OCI-LY7 (cell line): Measurements from ENCODE around the gene BORA.
"Not testable (repeated sequence)": the region's sequence is repeated elsewhere in the genome, so short reads cannot be mapped to it uniquely, and the experiment has no call there.

Experiments
- EZH2phosphoT487 ChIP-seq: fragments of 200-600 bp; sonication (generic); IDR thresholded peaks from 2 replicates; pipeline ENCODE4 v1.6.1; 2018; ENCODE audit warnings: low read depth, borderline replicate concordance, mild to moderate bottlenecking, mixed run types, antibody characterized with exemption, low read length, moderate library complexity, mixed read lengths
- TF ChIP-seq, protein P1 (sequence below): fragments of 200-600 bp; sonication (generic); conservative IDR thresholded peaks from 2 replicates; pipeline ENCODE4 v1.5.1; 2014; ENCODE audit warnings: mild to moderate bottlenecking, antibody characterized with exemption, low read length, moderate library complexity, mixed read lengths

GRCh38 chr13:72726185-72726584 is 1.5 kb upstream of the BORA start:
- not testable (repeated sequence) for TF ChIP-seq EZH2phosphoT487
- TF ChIP-seq, protein P1, sequence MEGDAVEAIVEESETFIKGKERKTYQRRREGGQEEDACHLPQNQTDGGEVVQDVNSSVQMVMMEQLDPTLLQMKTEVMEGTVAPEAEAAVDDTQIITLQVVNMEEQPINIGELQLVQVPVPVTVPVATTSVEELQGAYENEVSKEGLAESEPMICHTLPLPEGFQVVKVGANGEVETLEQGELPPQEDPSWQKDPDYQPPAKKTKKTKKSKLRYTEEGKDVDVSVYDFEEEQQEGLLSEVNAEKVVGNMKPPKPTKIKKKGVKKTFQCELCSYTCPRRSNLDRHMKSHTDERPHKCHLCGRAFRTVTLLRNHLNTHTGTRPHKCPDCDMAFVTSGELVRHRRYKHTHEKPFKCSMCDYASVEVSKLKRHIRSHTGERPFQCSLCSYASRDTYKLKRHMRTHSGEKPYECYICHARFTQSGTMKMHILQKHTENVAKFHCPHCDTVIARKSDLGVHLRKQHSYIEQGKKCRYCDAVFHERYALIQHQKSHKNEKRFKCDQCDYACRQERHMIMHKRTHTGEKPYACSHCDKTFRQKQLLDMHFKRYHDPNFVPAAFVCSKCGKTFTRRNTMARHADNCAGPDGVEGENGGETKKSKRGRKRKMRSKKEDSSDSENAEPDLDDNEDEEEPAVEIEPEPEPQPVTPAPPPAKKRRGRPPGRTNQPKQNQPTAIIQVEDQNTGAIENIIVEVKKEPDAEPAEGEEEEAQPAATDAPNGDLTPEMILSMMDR, result not testable (repeated sequence)
